ENCODE measurements around the gene AHRR. TPM values are rescaled to one million over a fixed set of nuclear protein-coding genes. Genes with fewer than 3 reads are reported as not detected.

AHRR gene
- total and polyA plus RNA-seq, 2 of the 4 experiments (the other 2 are of a cell fraction): 15.6 to 37.1 TPM

GRCh38 chr5:407051-407450 is 85.5 kb downstream of the AHRR start:
- peaks cover 38 to 77% of the 10 kb centered on the region in 2 experiments for H3K79me1 ChIP-seq (ENCODE audit: low read depth in 1 of 2, low read length in 2 of 2)
- H3K4ac ChIP-seq (ENCODE audit: low read depth, low read length): peak overlapping the region; percentile 88; the same call in 1 of the 2 replicates
- BruUV-seq (replicated peaks): no TSS peak
- no peak overlapping the region for H2AK5ac ChIP-seq (ENCODE audit: low read depth, low read length)
- H3K9me3 ChIP-seq (ENCODE audit: control insufficient read depth, insufficient read depth, low read length): no peaks in the 10 kb centered on the region
- peak overlapping the region; percentile 81; the same call in 1 of the 2 replicates for H4K91ac ChIP-seq (ENCODE audit: insufficient read depth, low read depth, low read length)
- peak overlapping the region; percentile 89 for H2BK120ac ChIP-seq (ENCODE audit: low read depth, low read length)
- no peak overlapping the region for H3K4me3 ChIP-seq (ENCODE audit: insufficient read depth, low read depth, low read length)
- peaks cover 19% of the 10 kb centered on the region for H3K36me3 ChIP-seq (ENCODE audit: control insufficient read depth, insufficient read depth, low read length)
- H3K4me2 ChIP-seq (ENCODE audit: low read depth, low read length): peak overlapping the region; percentile 65; the same call in 1 of the 2 replicates
- peak overlapping the region; percentile 76; the same call in 1 of the 2 replicates for H3K14ac ChIP-seq (replicated peaks; ENCODE audit: low read depth, low read length)
- no CpG with 5 or more reads among the region's 6 CpGs for WGBS, 2 experiments (ENCODE audit: extremely low coverage in 2 of 2, insufficient read length in 1 of 2)
- peak overlapping the region in 1 of 2 experiments; percentile 58; a peak in 1 of 4 replicates for H4K8ac ChIP-seq (ENCODE audit: low read depth in 2 of 2, low read length in 2 of 2)
- peak overlapping the region; percentile 66; the same call in 1 of the 2 replicates for H3K23ac ChIP-seq (ENCODE audit: low read depth, low read length)
- peaks cover 17% of the 10 kb centered on the region for H3K4me1 ChIP-seq (ENCODE audit: control insufficient read depth, insufficient read depth, low read length)
- 0 out of 3 replicates have a peak overlapping the region, but pooled peaks have one; percentile 90 for H2BK15ac ChIP-seq (ENCODE audit: low read depth, low read length)
- no peaks in the 10 kb centered on the region for H4K20me1 ChIP-seq (ENCODE audit: insufficient read depth, low read length)
- H3K18ac ChIP-seq (ENCODE audit: low read depth, low read length): peak overlapping the region; percentile 79; the same call in 1 of the 2 replicates
- H3K27me3 ChIP-seq (ENCODE audit: control insufficient read depth, insufficient read depth, low read length): no peaks in the 10 kb centered on the region
- peaks cover 19% of the 10 kb centered on the region for H3K9me1 ChIP-seq (ENCODE audit: insufficient read depth, low read length)
- intact Hi-C loops (cut with micrococcal nuclease) (loop anchor here (5.0 kb wide), 1 partner anchor 35 kb away; the partner anchor contains the start of gene EXOC3), dilution Hi-C loops (cut with HindIII; ENCODE audit: low sequenced_read_pairs, unreplicated experiment) (no loop called here), in situ Hi-C loops (cut with MboI; ENCODE audit: low sequenced_read_pairs) (no loop called here)
- CTCF ChIA-PET: no interaction called here
- peak; percentile 74; the same call in 1 of the 2 replicates for TF ChIP-seq FOS (IDR thresholded peaks at IDR 0.05; ENCODE audit: low read depth, low read length)
- no peak for TF ChIP-seq RAD21 (IDR thresholded peaks at IDR 0.05; ENCODE audit: low read length)
- TF ChIP-seq BHLHE40 (IDR thresholded peaks at IDR 0.05; ENCODE audit: low read depth, low read length): peak; percentile 57
- no peak for TF ChIP-seq POLR2A (IDR thresholded peaks at IDR 0.05; ENCODE audit: low read depth, low read length)
- H2BK20ac ChIP-seq (ENCODE audit: low read depth, low read length): peak overlapping the region; percentile 88
- no peak overlapping the region for H2AK9ac ChIP-seq (replicated peaks; ENCODE audit: low read depth, low read length, poor library complexity)
- POLR2A ChIA-PET (ENCODE audit: unreplicated experiment): no interaction called here
- H3K27ac ChIP-seq (ENCODE audit: insufficient read depth, low read length): no peak overlapping the region
- DNase-seq (peak; percentile 85), ATAC-seq (ENCODE audit: low read depth) (peak; percentile 76)
- H3K56ac ChIP-seq (ENCODE audit: extremely low read depth, insufficient read depth, low read length): no peak overlapping the region; the same call in 1 of the 2 replicates
- H2BK5ac ChIP-seq (ENCODE audit: low read depth, low read length, poor library complexity, severe bottlenecking): peak overlapping the region; percentile 91
- no peak overlapping the region for H3K9ac ChIP-seq (ENCODE audit: low read depth, low read length)
- no peak overlapping the region; the same call in 1 of the 2 replicates for H4K5ac ChIP-seq (ENCODE audit: low read depth, low read length)
- no peak overlapping the region for H2AFZ ChIP-seq (replicated peaks; ENCODE audit: low read length, poor library complexity)
